GM12874 (cell line): ENCODE data around the gene STK39.

ENCODE experiments used
- TF ChIP-seq, protein P1 (sequence below): IDR thresholded peaks from 2 replicates; pipeline ENCODE4 v1.5.1; 2011; ENCODE audit warnings: low read depth, mild to moderate bottlenecking, control low read depth, low read length, moderate library complexity; ENCODE audit not compliant: insufficient read depth

Gene STK39

DNA sequence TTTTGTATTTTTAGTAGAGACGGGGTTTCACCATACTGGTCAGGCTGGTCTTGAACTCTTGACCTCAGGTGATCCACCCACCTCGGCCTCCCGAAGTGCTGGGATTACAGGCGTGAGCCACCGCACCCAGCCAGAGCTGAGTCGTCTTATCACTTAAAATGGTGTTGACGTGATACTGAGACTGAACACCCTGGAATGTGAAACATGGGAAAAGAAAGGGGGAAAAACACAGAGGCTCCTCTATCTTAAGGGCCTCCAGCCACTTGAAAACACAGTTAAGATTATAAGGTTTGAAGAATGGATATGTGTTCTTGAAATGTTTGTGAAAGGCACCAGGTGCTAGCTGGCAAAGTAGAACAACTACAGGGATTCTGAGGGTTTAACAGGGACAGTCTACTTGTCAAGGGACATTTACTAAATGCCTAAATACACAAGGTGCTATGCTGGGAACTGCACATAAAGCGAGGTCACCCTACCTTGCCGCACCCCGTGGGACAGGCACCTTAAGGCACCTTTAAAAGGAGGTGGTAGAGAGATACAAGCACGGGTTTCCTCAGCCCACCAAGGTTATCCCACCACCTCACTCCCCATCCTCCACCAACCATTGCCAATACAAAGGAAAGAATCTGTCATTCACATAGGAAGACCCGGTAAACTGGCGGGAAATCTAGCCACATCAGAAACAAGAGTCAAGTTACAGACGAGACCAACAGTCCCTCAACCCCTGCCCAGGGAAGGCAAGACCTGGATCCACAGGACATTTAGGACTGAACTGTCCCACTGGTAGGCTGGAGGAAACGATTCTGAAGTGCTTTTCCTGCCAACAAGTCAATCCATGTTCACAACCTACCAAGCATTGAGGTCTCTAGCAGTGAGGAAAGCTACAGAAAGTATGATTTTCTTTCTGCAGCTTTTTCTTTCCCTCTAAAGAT, 43.4 kb downstream of the STK39 start:
- TF ChIP-seq, protein P1, sequence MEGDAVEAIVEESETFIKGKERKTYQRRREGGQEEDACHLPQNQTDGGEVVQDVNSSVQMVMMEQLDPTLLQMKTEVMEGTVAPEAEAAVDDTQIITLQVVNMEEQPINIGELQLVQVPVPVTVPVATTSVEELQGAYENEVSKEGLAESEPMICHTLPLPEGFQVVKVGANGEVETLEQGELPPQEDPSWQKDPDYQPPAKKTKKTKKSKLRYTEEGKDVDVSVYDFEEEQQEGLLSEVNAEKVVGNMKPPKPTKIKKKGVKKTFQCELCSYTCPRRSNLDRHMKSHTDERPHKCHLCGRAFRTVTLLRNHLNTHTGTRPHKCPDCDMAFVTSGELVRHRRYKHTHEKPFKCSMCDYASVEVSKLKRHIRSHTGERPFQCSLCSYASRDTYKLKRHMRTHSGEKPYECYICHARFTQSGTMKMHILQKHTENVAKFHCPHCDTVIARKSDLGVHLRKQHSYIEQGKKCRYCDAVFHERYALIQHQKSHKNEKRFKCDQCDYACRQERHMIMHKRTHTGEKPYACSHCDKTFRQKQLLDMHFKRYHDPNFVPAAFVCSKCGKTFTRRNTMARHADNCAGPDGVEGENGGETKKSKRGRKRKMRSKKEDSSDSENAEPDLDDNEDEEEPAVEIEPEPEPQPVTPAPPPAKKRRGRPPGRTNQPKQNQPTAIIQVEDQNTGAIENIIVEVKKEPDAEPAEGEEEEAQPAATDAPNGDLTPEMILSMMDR, result no peak

DNA sequence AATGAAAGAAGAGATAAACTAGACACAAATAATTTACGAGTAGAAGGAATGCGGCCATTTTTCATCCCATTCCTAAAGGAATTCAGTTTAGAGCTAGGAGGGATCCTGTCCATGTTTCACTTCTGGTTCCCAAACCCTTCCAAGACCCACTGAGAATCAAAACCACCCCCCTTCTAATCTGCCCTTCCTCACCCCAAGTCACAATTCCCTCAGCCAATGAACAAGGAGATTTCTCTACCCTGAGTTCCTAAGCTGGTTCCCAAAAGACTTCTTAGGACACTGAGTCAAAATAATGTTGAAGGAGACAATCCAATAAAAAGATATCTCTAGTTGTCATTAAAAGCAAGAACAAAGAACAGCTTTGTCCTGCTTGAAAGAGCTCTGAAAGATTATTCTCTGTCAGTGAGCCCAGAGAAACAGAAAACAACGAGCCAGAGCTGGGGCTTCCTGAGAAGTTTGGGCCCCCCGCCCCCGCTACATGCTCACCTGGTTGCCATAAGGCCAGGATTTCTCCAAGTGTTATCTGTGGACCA, 45.7 kb downstream of the STK39 start:
- TF ChIP-seq, protein P1, result no peak

DNA sequence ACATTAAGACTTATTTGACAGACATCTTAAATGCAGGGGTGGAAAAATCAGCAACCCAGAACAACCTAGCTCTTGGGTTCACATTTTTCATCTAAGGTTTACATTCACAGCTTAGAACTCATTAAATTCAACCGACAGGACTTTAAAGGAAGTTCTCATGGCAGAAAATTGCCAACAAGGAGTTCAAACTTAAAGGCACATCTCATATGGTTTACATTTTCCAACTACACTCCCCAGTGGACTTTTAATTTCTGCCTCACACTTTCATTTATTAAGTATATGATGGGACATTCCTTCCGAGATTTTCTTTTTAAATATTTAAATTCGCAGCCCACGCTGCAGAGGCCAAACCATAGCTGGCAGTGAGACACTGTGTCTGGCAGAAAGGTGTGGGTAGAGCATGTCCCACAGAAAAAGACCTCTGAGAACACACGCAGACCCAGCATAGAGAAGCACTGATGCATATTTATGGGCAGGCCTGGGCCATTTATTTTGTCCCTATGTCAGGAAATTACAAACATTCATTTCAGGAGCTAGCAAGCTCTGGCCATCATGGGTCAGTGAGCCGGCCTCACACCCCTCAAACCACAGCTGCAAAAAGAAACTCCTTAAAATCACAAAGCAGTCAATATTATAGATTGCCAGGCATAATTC, 46.3 kb downstream of the STK39 start:
- TF ChIP-seq, protein P1, result no peak

DNA sequence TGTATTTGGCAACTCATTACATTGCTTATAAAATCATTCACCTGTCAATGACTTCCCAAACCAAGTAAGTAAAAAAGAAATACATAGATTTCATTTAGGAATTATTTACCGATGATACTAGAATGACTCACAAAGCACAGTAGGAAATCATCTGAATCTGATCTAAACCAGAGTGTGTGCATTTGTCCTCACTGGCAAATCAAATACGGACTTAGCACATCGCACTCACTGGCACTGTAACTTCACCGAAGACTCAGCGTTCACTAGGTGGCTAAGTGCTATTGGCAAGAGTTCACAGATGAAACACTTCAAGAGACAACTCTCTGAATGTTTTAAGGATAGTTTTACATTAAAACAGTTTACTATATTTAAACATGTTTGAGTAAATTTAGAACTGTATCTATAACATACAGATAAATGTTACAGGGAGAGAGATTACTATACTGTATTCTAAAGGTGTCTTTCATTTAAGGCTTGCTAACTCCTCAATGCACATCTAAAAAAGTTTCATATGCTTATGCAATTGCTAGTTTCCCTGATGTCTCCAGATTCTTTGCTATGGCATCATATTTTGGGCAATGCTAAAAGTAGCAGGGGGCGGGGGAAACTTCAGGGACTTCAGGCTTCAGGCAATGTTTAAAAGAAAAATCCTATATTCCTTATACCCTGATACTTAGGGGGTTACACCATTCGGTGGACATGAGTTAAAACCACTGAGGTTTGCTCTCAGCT, 48.8 kb downstream of the STK39 start:
- TF ChIP-seq, protein P1, result no peak

DNA sequence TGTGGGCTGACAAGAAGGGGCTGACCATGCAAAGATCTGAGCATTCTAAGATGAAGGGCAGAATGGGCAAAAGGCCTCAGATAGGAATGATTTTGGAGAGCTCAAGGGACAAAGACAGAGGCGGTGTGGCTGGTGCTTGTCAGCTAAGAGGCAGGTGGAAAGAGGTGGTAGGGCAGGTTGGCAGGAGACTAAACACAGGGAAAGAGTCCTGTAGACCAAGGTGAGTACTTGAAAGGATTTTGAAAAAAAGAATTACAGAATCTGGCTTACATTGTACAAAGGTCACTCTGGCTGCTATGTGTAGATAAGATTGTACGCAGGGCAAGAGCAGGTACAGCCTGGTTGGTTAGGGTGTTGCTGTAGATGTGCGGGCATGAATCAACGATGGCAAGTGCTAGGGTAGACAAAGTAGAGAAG, 50.6 kb downstream of the STK39 start:
- TF ChIP-seq, protein P1, result no peak

DNA sequence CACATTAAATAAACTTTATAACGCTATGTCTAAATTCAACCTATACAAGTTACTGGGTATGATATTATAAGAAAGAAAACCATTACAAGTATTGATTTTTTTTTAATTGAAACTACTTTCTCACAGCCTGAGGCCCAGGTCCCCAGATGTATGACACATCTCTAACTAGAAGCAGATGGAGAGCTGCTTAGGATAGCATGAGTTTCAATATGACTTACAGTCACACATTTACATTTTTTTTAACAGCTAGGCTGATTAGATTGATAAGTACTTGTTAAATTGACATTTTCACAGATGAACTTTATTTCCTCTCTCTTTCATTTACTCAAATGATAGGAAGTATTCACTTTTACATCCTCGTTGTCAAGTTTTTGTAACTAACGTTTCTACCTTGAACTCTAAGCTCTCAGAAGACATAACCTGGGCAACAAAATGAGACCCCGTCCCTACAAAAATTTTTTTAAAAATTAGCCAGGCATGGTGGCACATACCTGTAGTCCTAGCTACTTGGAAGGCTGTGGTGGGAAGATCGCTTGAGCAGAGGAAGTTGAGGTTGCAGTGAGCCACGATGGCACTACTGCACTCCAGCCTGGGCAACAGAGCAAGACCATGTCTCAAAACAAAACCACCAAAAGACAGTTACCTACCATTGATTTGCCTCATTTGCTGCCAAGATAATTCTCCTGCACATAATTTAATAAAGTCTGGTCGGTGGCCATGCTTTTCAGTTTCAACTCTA, 52.4 kb downstream of the STK39 start:
- TF ChIP-seq, protein P1, result no peak
